GM21381 (cell line): ENCODE data around the gene WDR73.
A peak's percentile ranks its signal among the peaks of the same experiment; 100 is the strongest.

Source experiments
- ATAC-seq: cut with Tn5 transposase; IDR thresholded peaks from one replicate; pipeline ENCODE4 v1.9.1; 2021; ENCODE audit warnings: mild to moderate bottlenecking, moderate library complexity; ENCODE audit not compliant: unreplicated experiment

WDR73 gene

GRCh38 chr15:84620626-84621025 lies 33.5 kb downstream of the WDR73 start:
- ATAC-seq = no peak

GRCh38 chr15:84616235-84616634 lies 37.8 kb downstream of the WDR73 start:
- ATAC-seq = no peak

GRCh38 chr15:84611631-84612030 lies 42.5 kb downstream of the WDR73 start:
- ATAC-seq = no peak

GRCh38 chr15:84609818-84610525 lies 44.1 kb downstream of the WDR73 start:
- ATAC-seq = no peak

GRCh38 chr15:84608707-84609284 lies 45.3 kb downstream of the WDR73 start:
- ATAC-seq = no peak

- ATAC-seq = no peak
Observed at GRCh38 chr15:84606653-84607120, 47.4 kb downstream of the WDR73 start.

- no peak for ATAC-seq
Observed at GRCh38 chr15:84605554-84605882, 48.6 kb downstream of the WDR73 start.

- ATAC-seq = no peak
Observed at GRCh38 chr15:84604826-84605553, 49.1 kb downstream of the WDR73 start.

- ATAC-seq = no peak
Observed at GRCh38 chr15:84603630-84604379, 50.3 kb downstream of the WDR73 start.

GRCh38 chr15:84601555-84601838 lies 52.6 kb downstream of the WDR73 start:
- no peak for ATAC-seq

GRCh38 chr15:84600687-84601554 lies 53.2 kb downstream of the WDR73 start, which contains the start of gene ZSCAN2:
TSS of gene ZSCAN2 (plus strand) at chr15:84601009. CDS start at chr15:84603928, 2,919 bp downstream.
- ATAC-seq = peak; percentile 89

- peak; percentile 5 for ATAC-seq
Observed at GRCh38 chr15:84600331-84600686, 53.8 kb downstream of the WDR73 start.

GRCh38 chr15:84599906-84600305 lies 54.2 kb downstream of the WDR73 start:
- ATAC-seq = no peak

GRCh38 chr15:84598993-84599392 lies 55.1 kb downstream of the WDR73 start:
- ATAC-seq = no peak

GRCh38 chr15:84598250-84598649 lies 55.8 kb downstream of the WDR73 start:
- ATAC-seq = peak; percentile 50

GRCh38 chr15:84597296-84597695 lies 56.8 kb downstream of the WDR73 start:
- ATAC-seq = no peak

- no peak for ATAC-seq
Observed at GRCh38 chr15:84595660-84596059, 58.4 kb downstream of the WDR73 start.

GRCh38 chr15:84594617-84595290 lies 59.3 kb downstream of the WDR73 start:
- no peak for ATAC-seq

GRCh38 chr15:84591815-84592214 lies 62.3 kb downstream of the WDR73 start:
- ATAC-seq = no peak

GRCh38 chr15:84590406-84590805 lies 63.7 kb downstream of the WDR73 start:
- ATAC-seq = no peak
